Cardiac muscle cell (in vitro differentiated cells and primary cell): ENCODE results near the gene VAPA. TPM values are rescaled to one million over a fixed set of nuclear protein-coding genes. Genes with fewer than 3 reads are reported as not detected.
A peak's percentile ranks its signal among the peaks of the same experiment; 100 is the strongest.

Experiments used
- DNase-seq, 2 donors: peaks; one replicate each; pipeline versions ENCODE4 v3.0.0 to v3.0.0-alpha.2; 2010 to 2017; ENCODE audit warnings: low read depth in 1 of 2, low spot score in 1 of 2
- H3K27ac ChIP-seq: fragments of 200-600 bp; sonication (generic); 2 replicates; pipeline ENCODE4 v1.5.1; 2016
- H3K27me3 ChIP-seq: fragments of 200-600 bp; sonication (generic); 2 replicates; pipeline ENCODE4 v1.6.0; 2016; ENCODE audit warnings: control low read depth
- H3K36me3 ChIP-seq: fragments of 200-600 bp; sonication (generic); 2 replicates; pipeline ENCODE4 v1.5.1; 2016; ENCODE audit warnings: control low read depth
- H3K4me1 ChIP-seq: fragments of 200-600 bp; sonication (generic); 2 replicates; pipeline ENCODE4 v1.8.1; 2017; ENCODE audit warnings: low read depth, mild to moderate bottlenecking, mixed run types
- H3K4me3 ChIP-seq: fragments of 200-600 bp; sonication (generic); 2 replicates; pipeline ENCODE4 v1.5.1; 2016; ENCODE audit warnings: mild to moderate bottlenecking
- H3K9me3 ChIP-seq: fragments of 200-600 bp; sonication (generic); 2 replicates; pipeline ENCODE4 v1.5.1; 2017; ENCODE audit warnings: low read depth, mild to moderate bottlenecking, control low read depth
- CTCF ChIP-seq: IDR thresholded peaks from 2 replicates; pipeline ENCODE4 v1.5.1; 2012; ENCODE audit warnings: low read depth, mild to moderate bottlenecking, low read length
- polyA plus RNA-seq: library from polyadenylated mRNA; unstranded; fragments of >200 nt; fragmentation: Nextera tagmentation; extraction: Ambion mirVana; gene quantifications from 2 replicates; pipeline ENCODE4 v1.2.1, GENCODE V29; 2016
- total RNA-seq: library from RNA; depleted of rRNA; stranded (reverse); fragments of >200 nt; gene quantifications from 2 replicates; pipeline ENCODE4 v1.2.3, GENCODE V29; 2016

Gene VAPA
- total and polyA plus RNA-seq, 2 experiments from 2014 or later, result 137 to 215 TPM

GRCh38 chr18:9991011-9992000, 77.5 kb downstream of the VAPA start:
- no peaks in the 10 kb centered on the region for H3K36me3 ChIP-seq
- DNase-seq, result no peak
- no peak overlapping the region for H3K4me3 ChIP-seq
- no peaks in the 10 kb centered on the region for H3K4me1 ChIP-seq
- no peaks in the 10 kb centered on the region for H3K27me3 ChIP-seq
- H3K9me3 ChIP-seq, result no peaks in the 10 kb centered on the region
- no peak overlapping the region for H3K27ac ChIP-seq
- TF ChIP-seq CTCF, result no peak

- H3K36me3 ChIP-seq, result no peaks in the 10 kb centered on the region
- no peak for TF ChIP-seq CTCF
- H3K9me3 ChIP-seq, result no peaks in the 10 kb centered on the region
- DNase-seq, result peak in 1 of 2 donors; percentile 60
- H3K4me3 ChIP-seq, result no peak overlapping the region
- H3K27me3 ChIP-seq, result no peaks in the 10 kb centered on the region
- H3K4me1 ChIP-seq, result no peaks in the 10 kb centered on the region
- H3K27ac ChIP-seq, result no peak overlapping the region
These were observed 78.6 kb downstream of the VAPA start for GRCh38 chr18:9992300-9992972.

- H3K36me3 ChIP-seq, result no peaks in the 10 kb centered on the region
- no peak for TF ChIP-seq CTCF
These were observed 79.2 kb downstream of the VAPA start for GRCh38 chr18:9992973-9993520.

GRCh38 chr18:9993521-9994025, 79.8 kb downstream of the VAPA start:
- no peaks in the 10 kb centered on the region for H3K4me1 ChIP-seq
- H3K9me3 ChIP-seq, result no peaks in the 10 kb centered on the region
- DNase-seq, result no peak
- no peak overlapping the region for H3K4me3 ChIP-seq
- no peaks in the 10 kb centered on the region for H3K27me3 ChIP-seq
- no peak for TF ChIP-seq CTCF
- no peak overlapping the region for H3K27ac ChIP-seq
- no peaks in the 10 kb centered on the region for H3K36me3 ChIP-seq

More at GRCh38 chr18:9992973-9993520, 79.2 kb downstream of the VAPA start:
- Histone ChIP-seq H3K27me3 (no peaks in the 10 kb centered on the region), H3K9me3 (no peaks in the 10 kb centered on the region), H3K27ac (no peak overlapping the region), H3K4me1 (no peaks in the 10 kb centered on the region), H3K4me3 (no peak overlapping the region)
- no peak for DNase-seq

- Histone ChIP-seq H3K4me1 (no peaks in the 10 kb centered on the region), H3K4me3 (no peak overlapping the region), H3K9me3 (no peaks in the 10 kb centered on the region), H3K27ac (no peak overlapping the region), H3K27me3 (no peaks in the 10 kb centered on the region), H3K36me3 (no peaks in the 10 kb centered on the region)
- TF ChIP-seq CTCF, result no peak
- DNase-seq, result no peak
These were observed 80.3 kb downstream of the VAPA start for GRCh38 chr18:9994026-9994570.
